ENCODE results near the gene TSPAN6.

DNA sequence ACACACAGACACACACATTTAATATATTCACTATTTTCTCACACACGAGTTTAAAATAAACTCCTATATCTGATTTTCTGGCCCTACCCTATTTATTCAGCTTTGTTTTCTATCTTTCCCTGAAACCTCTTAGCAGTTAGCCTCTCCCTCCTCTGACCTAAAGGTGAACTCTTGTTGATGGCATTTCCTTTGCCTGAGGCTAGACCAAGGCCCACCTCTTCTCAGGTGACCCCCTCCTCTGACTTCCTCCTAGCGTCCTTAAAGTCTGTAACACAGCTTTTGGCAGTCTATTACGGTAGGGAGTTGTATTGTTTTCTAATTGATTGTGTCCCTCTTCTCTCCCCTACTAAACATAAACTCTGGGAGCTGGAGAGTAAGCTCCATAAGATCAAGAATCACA is 5.7 kb upstream of the TSPAN6 start:
- TF ChIP-seq, protein P1, sequence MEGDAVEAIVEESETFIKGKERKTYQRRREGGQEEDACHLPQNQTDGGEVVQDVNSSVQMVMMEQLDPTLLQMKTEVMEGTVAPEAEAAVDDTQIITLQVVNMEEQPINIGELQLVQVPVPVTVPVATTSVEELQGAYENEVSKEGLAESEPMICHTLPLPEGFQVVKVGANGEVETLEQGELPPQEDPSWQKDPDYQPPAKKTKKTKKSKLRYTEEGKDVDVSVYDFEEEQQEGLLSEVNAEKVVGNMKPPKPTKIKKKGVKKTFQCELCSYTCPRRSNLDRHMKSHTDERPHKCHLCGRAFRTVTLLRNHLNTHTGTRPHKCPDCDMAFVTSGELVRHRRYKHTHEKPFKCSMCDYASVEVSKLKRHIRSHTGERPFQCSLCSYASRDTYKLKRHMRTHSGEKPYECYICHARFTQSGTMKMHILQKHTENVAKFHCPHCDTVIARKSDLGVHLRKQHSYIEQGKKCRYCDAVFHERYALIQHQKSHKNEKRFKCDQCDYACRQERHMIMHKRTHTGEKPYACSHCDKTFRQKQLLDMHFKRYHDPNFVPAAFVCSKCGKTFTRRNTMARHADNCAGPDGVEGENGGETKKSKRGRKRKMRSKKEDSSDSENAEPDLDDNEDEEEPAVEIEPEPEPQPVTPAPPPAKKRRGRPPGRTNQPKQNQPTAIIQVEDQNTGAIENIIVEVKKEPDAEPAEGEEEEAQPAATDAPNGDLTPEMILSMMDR (IDR thresholded peaks at IDR 0.05; ENCODE audit: extremely low read depth in 1 of 2, insufficient read depth in 1 of 2, low read depth in 1 of 2, low read length in 2 of 2): no peak
- TF ChIP-seq POLR2A (IDR thresholded peaks at IDR 0.05; ENCODE audit: low read depth, low read length) (no peak), MYC (IDR thresholded peaks at IDR 0.05; ENCODE audit: low read depth, low read length) (no peak), EZH2 (IDR thresholded peaks at IDR 0.05; ENCODE audit: borderline replicate concordance, low read depth, low read length, severe bottlenecking) (no peak)

Measured in endothelial cell of umbilical vein (primary cell).